ENCODE measurements around the gene SLC4A9.
A peak's percentile ranks its signal among the peaks of the same experiment; 100 is the strongest.

SLC4A9 gene

DNA sequence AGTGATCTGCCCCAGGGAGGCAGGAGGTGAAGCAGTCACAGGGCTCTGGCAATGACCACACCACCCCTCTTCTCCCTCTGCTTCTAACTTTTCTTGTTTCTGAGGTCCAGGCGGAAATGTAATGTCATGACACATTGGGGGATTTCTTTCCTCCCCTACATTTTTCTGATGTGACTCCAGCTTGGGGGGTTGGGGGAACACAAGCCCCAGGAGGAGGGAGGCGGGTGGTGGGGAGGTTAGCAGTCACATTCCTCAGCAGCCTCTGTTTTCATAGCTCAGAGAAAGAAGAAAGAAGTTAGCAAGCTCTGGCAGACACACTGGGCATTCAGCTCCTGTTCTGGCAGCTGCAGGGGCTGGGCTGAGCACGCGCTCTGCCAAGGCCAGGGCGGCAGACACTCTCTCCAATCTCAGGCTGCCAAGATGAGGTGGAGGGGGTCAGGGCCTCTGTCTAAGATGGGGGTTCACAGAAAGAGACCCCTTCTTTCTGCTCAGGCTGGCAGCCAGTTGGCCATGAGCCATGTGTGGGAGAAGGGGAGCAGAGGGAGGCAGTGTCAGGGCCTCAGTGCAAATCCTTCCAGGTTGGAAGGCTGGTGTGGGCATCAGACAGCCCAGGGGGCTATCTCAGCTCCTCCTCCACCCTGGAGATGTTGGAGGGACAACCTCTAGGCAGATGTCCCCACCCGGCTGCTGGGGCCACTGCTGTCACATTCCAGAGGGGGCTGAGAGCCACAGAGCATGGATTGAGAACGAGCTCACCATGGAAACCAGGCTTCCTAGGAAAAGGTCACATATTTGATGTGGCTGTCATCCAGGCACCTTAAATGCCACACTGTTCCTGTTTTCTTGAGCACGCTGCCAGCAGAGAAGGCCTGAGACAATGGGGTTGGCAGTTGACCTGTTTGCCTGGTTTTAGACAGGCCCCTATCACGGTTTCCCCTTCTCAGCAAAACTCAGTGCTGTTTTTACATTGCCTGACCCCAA, 37.0 kb upstream of the SLC4A9 start:
- Histone ChIP-seq H3K4me1 (ENCODE audit: insufficient read depth, poor library complexity, severe bottlenecking) (peaks cover 25% of the 10 kb centered on the region), H3K4me3 (ENCODE audit: severe bottlenecking) (no peak overlapping the region), H3K36me3 (ENCODE audit: low read depth) (no peaks in the 10 kb centered on the region), H3K27ac (ENCODE audit: poor library complexity, severe bottlenecking) (peak overlapping the region; percentile 62), H3K27me3 (ENCODE audit: insufficient read depth, poor library complexity, severe bottlenecking) (no peaks in the 10 kb centered on the region), H3K9me3 (ENCODE audit: severe bottlenecking) (no peaks in the 10 kb centered on the region)
- TF ChIP-seq, protein P1, sequence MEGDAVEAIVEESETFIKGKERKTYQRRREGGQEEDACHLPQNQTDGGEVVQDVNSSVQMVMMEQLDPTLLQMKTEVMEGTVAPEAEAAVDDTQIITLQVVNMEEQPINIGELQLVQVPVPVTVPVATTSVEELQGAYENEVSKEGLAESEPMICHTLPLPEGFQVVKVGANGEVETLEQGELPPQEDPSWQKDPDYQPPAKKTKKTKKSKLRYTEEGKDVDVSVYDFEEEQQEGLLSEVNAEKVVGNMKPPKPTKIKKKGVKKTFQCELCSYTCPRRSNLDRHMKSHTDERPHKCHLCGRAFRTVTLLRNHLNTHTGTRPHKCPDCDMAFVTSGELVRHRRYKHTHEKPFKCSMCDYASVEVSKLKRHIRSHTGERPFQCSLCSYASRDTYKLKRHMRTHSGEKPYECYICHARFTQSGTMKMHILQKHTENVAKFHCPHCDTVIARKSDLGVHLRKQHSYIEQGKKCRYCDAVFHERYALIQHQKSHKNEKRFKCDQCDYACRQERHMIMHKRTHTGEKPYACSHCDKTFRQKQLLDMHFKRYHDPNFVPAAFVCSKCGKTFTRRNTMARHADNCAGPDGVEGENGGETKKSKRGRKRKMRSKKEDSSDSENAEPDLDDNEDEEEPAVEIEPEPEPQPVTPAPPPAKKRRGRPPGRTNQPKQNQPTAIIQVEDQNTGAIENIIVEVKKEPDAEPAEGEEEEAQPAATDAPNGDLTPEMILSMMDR (IDR thresholded peaks at IDR 0.05; ENCODE audit: poor library complexity, severe bottlenecking): no peak
- DNase-seq (ENCODE audit: low spot score) (peak; percentile 79), ATAC-seq (ENCODE audit: low read depth) (peak; percentile 73)

DNA sequence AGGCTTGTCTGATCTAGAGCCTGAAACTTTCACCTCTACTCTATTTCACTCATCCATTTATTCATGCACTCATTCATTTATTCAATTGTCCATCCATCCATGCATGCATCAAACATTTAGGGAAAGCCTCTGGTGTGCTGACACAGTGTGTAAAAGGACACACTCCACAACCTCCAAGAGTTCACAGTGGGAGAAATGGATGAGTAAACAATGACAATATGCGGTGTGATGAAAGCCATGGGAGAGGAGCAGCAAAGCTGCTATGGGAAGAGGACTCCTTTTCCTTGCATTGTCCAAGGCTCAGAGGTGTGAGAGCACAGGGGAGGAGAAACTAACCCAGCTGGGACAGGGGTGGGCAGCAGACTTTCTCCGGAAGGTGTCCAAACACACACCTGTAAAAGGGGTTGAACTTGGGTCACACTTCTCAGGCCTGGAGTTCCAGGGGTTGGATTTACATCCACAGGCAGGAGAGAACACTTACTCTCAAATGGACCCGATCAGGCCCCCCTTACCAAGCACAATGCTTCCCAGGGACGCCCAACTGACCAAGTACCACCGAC, 35.9 kb upstream of the SLC4A9 start:
- TF ChIP-seq, protein P1 (IDR thresholded peaks at IDR 0.05; ENCODE audit: poor library complexity, severe bottlenecking): no peak

DNA sequence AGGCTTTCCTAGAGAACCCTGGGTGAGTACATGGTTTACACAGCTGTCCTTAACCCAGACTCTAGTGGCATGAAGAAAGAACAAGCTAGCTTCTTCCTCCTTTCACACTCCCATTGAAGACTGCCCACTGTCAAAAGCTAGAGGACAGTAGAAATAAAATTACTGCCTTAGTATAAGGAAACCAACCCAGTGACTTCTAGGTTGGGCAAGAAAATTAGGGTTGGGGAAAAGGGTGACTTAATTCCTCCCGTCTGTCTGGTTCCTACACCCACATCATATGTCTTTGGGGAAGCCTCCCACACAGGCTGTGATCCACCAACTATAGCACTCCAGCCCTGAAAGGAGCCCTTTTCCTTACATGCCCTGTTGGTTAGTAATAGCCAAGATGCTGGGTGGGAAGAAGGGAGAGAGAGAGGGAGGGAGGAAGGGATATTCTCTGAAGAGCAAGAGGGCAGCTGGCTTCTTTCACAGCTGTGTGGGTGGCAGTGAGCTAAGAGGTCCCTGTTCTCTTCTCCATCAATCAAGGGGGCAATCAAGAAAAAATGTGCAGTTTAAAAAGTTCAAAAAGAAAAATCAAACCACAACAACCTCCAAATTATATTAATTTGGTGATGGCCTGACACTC, 35.3 kb upstream of the SLC4A9 start:
- Histone ChIP-seq H3K4me1 (ENCODE audit: insufficient read depth, poor library complexity, severe bottlenecking) (peaks cover 15% of the 10 kb centered on the region), H3K27ac (ENCODE audit: poor library complexity, severe bottlenecking) (no peak overlapping the region), H3K9me3 (ENCODE audit: severe bottlenecking) (no peaks in the 10 kb centered on the region), H3K36me3 (ENCODE audit: low read depth) (no peaks in the 10 kb centered on the region), H3K4me3 (ENCODE audit: severe bottlenecking) (no peak overlapping the region), H3K27me3 (ENCODE audit: insufficient read depth, poor library complexity, severe bottlenecking) (no peaks in the 10 kb centered on the region)
- DNase-seq (ENCODE audit: low spot score) (no peak), ATAC-seq (ENCODE audit: low read depth) (no peak)
- TF ChIP-seq, protein P1 (IDR thresholded peaks at IDR 0.05; ENCODE audit: poor library complexity, severe bottlenecking): no peak

More for the DNA sequence above, 35.9 kb upstream of the SLC4A9 start:
- Histone ChIP-seq H3K27ac (ENCODE audit: poor library complexity, severe bottlenecking) (peak overlapping the region; percentile 62), H3K4me1 (ENCODE audit: insufficient read depth, poor library complexity, severe bottlenecking) (peaks cover 15% of the 10 kb centered on the region), H3K36me3 (ENCODE audit: low read depth) (no peaks in the 10 kb centered on the region), H3K4me3 (ENCODE audit: severe bottlenecking) (no peak overlapping the region), H3K27me3 (ENCODE audit: insufficient read depth, poor library complexity, severe bottlenecking) (no peaks in the 10 kb centered on the region), H3K9me3 (ENCODE audit: severe bottlenecking) (no peaks in the 10 kb centered on the region)
- DNase-seq (ENCODE audit: low spot score): no peak
- no peak for ATAC-seq (ENCODE audit: low read depth)

DNA sequence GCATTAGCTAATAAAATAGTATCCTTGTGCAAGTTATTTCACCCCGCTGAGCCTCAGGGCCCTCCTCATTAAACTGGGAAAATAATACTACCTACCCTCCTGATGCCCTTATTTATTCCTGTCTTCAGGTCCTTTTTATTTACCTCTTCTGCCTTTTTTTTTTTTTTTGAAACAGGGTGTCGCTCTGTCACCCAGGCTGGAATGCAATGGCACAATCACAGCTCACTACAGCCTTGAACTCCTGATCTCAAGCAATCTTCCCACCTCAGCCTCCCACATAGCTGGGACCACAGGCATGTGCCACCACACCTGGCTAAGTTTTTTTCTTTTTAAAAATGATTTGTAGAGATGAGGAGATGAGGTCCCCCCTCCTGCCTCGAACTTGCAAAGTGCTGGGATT, 34.5 kb upstream of the SLC4A9 start:
- Histone ChIP-seq H3K4me1 (ENCODE audit: insufficient read depth, poor library complexity, severe bottlenecking) (peaks cover 15% of the 10 kb centered on the region), H3K9me3 (ENCODE audit: severe bottlenecking) (no peaks in the 10 kb centered on the region), H3K36me3 (ENCODE audit: low read depth) (no peaks in the 10 kb centered on the region), H3K27me3 (ENCODE audit: insufficient read depth, poor library complexity, severe bottlenecking) (no peaks in the 10 kb centered on the region), H3K27ac (ENCODE audit: poor library complexity, severe bottlenecking) (no peak overlapping the region), H3K4me3 (ENCODE audit: severe bottlenecking) (no peak overlapping the region)
- DNase-seq (ENCODE audit: low spot score) (no peak), ATAC-seq (ENCODE audit: low read depth) (no peak)
- TF ChIP-seq, protein P1 (IDR thresholded peaks at IDR 0.05; ENCODE audit: poor library complexity, severe bottlenecking): no peak
